GM04503 (cell line): ENCODE measurements around the gene SSU72.
"Not testable (repeated sequence)": the region's sequence is repeated elsewhere in the genome, so short reads cannot be mapped to it uniquely, and the experiment has no call there.

ENCODE experiments used
- DNase-seq: peaks from one replicate; pipeline ENCODE4 v3.0.0-alpha.2; 2012; ENCODE audit warnings: low read depth

SSU72 gene

DNA sequence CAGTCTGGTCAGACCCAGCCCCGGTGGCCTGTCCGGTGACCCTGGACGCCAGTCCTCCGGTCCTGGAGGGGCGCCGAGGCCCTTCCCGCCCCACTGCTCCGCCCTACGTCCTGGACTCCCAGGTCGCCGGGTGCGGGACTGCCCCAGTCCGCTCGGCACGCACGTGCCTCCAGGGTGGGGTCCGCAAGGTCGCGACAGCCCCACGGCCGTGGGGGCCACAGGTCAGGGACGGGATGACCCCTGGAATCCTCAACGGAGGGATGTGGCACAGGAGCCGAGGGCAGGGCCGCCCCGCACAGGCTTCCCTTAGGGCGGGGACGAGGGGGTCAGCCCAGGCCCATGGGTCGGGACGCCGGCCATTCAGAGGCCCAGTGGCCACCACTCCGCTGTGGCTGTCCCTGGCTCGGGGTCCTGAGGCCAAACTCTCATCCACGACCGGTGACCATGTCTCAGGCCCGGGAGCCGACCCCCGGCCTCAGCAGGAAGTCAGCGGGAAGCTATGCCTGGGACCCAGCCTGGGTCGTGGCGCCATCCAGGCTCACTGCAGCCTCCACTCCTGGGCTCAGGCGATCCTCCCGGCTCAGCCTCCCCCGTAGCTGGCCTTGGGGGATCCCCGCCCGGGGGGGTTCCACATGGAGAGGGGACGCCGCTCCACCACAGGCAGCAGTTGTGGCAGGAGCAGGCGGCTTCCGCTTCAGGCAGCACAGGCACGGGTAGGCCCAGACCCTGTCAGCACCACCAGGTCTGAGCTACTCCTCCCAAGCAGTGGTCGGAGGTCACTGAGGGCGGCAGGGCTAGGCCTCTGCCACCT is 33.6 kb downstream of the SSU72 start:
- no peak for DNase-seq

DNA sequence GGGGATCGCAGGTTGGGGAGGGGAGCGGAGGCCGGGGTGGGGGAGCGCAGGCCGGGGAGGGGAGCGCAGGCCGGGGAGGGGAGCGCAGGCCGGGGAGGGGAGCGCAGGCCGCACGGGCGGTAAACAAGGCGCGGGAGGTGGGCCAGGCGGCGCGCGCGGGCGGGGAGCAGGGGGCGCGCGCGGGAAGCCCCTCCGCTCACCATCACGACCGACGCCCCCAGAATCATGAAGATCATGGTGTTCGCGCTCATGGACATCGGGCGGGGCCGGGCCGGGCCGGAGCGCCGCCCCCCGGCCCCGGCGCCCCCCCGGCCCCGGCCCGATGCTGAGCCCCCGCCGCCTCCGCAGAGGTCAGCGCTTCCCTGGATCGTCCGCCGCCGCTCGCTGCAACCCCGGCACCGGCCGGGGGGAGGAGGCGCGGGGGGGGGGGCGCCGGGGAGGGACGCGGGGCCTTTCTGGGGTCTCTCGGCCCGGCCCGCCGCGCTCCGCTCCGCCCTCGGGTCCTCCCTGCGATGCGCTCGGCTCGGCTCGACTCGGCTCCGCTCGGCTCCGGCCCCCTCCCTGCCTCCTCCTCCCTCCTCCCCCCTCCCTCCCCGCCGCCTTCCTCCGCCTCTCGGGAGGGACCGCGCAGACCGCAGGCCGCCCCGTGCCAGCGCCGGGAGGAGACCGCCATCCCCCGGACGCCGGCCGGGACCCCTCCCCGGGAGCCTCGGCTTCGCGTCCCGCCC is 34.4 kb downstream of the SSU72 start, which contains the start of gene TMEM240:
Gene TMEM240 (minus strand): TSS at position 535 of the 728 bp plus-strand sequence. CDS start 278 bp downstream, at position 257.
- DNase-seq, result no peak

GRCh38 chr1:1539310-1540089 is 35.2 kb downstream of the SSU72 start:
- DNase-seq, result no peak

DNA sequence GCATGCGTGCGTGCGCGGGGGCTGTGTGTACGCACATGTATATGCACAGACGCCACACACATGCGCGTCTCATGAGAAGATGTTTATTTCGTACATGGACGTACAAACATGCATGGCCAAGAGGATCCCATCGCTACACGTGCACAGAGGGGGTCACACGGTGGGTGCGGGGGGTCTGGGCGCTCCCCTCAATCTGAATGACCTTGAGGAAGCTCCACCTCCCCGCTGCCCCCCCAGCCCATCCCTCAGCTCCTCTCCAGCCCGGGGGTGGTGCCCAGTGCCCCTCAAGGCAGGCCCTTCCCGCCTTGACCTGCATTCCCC is 35.7 kb downstream of the SSU72 start:
- DNase-seq, result no peak

DNA sequence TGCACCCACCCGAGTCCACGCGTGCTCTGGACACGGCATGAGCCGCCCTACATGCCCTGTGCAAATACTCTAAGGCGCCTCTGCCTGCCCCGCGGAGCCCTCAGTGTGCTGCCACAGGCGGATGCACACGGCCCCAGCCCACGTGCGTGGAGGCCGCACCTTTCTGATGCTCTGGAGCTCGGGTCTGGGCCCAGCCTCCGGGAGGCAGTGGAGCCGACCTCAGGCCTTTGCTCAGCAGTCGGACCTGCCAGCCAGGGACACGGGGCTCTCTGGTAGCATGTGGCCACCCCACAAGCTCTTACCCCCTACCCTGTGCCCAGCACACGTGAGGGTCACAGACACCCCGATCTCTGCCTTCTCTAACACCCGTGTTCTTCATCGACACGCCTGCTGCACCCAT is 36.3 kb downstream of the SSU72 start:
- no peak for DNase-seq

DNA sequence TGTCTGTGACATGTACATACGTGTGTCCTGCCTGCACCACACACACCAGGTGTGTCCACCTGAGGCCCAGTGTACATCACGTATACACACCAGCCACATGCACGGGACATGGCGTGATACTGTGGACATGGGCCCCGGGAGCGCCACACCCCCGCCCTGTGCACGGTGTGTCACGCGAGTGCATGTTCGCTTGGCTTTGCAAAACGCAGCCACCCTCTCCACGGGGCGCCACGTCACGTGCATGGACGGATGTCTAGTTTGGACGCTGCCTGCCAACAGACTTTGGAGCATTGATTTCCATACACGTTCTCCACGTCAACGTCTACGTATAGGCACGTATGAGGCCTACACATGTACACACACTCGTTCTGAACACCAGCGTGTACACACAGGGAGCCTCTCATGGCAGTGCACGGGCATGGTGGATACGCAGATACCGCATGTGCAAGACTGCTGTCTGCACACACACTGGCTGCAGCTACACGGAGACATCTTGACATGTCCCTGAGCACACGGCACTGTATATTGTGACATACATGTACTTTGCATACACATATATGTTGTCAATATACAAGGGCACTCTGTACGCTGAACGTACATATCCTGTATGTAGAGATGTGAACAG is 36.9 kb downstream of the SSU72 start:
- no peak for DNase-seq

GRCh38 chr1:1536938-1537546 is 37.6 kb downstream of the SSU72 start:
- DNase-seq, result no peak

DNA sequence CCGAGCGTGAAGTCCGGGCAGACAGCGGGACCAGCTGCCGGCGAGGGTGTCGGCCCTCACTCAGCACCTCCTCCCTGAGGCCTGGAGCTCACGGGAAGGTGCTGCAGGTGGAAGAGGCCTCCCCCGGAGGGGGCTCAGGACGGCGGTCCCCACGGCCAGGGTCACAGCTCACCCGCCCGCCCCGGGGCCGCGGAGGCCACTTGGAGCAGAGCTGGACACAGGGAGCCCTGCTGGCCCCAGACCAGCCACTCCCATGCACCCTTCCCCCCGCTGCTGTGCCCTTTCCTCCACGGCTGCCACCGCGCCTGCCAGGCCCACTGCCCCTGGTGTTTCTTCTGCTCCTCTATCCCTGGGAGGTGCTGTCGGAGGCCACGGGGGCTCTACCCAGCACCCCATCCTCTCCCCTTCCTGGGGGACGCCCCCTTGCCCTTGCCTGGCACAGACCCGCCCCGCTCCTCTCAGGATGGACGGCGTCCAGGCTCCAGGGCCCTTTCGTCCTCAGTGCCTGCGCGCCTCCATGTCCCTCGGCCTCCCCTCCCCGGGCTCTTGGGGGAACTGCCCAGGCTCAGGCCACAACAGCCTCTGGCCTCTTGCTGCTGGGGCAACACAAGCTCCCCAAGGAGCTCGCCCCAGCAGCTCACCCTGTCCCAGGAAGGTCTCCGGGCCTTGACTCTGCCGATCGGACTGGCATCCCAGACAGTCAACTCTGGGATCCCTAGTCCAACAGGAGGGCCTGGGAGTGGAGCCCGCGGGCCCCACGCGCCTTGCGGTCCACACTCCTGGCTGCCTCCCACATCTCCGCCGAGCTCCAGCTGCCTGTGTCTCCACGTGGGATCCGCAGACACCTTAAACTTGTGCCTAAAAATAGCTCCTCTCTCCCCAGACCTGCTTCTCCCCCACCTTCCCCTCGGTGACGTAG is 38.4 kb downstream of the SSU72 start:
- DNase-seq, result no peak

DNA sequence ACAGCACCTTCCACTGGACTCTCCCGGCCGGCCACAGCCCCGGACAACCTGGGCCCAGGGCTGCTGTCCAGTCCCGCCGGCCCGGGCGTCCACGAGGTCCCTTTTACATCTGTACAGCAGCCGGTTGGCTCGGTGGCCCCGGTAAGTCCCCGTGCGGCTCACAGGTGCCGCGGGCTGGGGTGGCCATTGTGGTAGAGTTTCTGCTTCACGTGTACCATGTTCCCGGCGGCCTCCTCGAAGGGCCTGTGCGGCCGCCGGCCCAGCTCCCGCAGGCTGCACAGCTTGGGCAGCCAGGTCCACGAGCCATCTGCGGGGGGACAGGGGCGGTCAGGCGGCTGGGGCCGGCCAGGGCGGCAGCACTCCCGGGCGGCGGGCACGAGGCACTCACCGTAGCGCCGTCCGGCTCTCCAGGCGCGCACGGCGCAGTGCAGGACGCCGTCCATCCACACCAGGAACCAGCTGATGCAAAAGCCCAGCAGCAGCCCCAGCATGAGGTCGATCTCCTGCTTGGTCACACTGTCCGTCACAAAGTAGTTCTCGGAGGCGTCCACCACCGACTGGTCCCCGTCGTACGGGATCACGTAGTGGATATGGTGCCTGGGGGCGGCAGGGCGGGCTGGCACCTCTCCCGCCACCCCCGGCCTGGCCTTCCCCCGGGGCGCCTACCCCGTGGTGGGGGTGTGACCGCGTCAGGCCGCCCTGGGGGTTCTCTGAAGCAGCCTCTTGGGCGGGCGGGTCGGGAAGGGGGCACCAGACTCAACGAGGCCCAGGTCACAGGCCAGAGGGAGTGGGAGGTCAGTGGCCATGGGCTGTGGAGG is 39.3 kb downstream of the SSU72 start:
- DNase-seq, result no peak

DNA sequence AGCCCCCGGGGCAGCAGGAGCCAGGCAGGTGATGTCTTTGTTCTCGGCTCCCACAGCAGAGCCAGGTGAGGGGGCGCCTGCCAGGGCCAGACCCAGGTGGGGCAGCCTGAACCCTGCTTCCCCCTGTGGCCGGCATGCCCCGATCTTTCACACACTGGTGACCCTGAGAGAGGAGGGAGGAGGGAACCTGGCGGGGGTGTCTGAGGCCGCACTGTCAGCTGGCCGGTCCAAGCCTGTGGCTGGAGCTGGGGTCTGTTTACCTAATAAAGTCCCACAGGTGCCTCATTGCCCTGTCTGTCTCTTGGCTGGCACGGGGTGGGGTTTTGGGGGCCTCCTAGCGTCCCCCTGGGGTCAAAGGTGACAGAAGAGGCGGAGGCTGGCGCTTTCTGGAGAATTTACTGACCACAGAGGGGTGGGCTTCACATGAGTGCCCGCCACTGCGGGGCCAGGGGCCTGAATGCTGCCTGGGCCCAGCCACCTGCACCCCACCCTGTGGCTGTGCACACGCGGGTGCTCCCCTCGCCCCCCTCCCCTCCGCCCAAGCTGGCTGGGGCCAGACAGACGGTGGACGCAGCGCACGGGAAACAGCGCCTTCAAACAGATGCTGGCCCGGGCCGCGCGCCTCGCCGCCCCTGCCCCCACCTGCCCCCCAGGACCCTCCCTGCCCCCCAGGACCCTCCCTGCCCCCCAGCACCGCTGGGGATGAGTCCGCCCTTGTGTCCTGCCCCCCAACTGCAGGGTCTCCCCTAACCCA is 40.1 kb downstream of the SSU72 start:
- DNase-seq, result no peak

DNA sequence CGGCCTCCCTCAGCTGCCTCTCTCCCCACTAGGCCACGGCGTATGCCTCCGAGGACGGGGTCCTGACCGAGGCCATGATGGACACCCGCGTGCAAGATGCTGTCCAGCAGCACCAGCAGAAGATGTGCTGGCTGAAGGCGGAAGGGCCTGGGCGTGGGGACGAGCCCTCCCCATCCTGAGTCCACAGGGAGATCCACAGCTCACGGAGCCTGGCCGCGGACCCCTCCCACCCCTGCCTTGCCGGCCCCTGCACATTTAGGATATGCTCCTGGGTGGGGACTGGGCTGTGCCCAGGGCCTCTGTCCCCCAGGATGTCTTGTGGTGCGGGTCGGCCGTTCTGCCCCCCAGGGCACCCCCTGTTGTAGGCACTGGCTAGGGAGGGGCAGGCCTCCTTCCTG is 40.8 kb downstream of the SSU72 start:
- DNase-seq, result not testable (repeated sequence)

GRCh38 chr1:1533176-1533893 is 41.3 kb downstream of the SSU72 start:
- not testable (repeated sequence) for DNase-seq

DNA sequence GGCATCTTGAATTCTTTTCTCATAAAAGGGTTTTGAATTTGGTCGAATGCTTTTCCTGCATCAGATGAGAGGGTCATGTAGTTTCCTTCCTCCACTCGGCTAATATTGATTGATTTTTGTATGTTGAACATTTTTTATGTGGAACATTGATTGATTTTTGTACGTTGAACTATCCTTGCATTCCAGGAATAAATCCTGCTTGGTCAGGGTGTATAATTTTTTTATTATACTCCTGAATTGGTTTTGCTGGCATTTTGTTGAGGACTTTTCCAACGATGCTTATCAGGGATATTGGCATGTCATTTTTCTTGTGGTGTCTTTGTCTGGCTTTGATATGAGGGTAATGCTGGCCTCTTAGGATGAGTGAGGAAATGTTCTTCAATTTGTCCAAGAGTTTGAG is 42.7 kb downstream of the SSU72 start:
- DNase-seq, result no peak

GRCh38 chr1:1529936-1530335 is 44.7 kb downstream of the SSU72 start:
- DNase-seq, result no peak

DNA sequence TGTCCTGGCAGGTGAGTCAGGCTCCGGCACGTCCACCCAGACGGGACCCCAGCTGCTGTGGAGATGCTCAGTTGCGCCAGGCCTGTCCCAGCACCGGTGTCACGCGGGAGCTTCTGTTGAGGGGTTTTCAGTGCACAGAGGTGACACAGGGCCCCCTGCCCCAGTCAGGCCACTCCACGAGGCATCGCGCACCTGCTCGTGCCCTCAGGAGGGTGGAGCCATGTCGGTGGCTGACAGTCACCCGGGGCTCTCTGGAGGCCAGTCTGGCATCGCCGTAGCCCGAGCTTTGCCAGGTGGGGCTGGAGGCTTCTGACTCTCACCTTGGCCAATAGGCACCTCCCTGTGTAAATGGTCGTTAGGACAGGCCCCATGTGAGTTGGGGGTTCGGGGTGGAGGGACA is 45.3 kb downstream of the SSU72 start:
- DNase-seq, result no peak

DNA sequence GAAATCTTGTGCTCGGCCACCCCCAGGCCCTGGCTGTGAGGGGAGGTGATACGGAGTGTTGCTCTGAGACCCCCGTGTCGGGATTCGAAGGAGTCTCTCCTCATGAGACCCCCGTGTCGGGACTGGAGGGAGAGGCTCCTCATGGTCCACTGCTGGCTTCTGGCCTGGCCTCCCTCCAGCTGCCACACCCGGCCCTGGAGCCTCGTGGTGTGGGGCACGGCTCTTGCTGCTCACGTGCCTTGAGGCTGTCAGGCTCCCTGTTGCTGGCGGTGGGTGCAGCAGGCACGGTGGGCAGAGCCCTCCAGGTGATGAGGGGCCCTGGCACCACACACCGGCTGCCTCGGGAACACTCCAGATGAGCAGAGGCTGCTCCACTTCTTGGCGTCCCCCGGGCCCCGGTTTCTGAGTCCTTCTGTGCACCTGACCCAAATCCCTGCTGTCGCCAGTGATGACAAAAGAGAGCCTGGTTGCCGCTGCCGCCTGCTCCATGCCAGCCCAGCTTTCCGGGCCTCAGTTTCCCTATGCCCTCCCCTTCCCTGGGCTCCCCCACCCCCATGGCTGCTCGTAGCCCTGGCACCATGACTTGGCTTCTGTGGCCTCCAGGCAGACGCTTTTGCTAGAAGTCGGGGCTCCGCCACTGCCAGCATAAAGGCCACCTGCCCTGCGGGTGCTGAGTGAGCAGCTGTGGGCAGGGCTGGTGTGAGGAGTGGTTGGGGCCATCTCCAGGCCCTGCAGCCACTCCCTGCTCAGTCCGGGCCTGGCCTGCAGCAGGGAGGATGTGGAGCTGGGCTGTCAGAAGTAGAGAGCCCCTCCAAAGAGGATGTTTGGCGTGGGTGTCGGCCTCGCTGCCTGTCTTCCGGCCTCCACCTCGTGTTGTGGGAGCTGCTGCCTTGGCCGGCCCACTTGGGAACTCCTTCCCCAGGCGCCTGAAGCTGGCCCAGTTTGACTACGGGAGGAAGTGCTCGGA is 46.1 kb downstream of the SSU72 start:
- DNase-seq, result no peak

GRCh38 chr1:1527092-1527816 is 47.4 kb downstream of the SSU72 start:
- DNase-seq, result no peak
